SK-MEL-5 (cell line): ENCODE data around the gene WDR90. TPM values are rescaled to one million over a fixed set of nuclear protein-coding genes. Genes with fewer than 3 reads are reported as not detected.
"Not testable (repeated sequence)": the region's sequence is repeated elsewhere in the genome, so short reads cannot be mapped to it uniquely, and the experiment has no call there.

Experiments used
- DNase-seq: peaks from one replicate; pipeline ENCODE4 v3.0.0-alpha.2; 2016; ENCODE audit warnings: low read depth, low spot score
- in situ Hi-C: cut with HindIII; loops from 2 replicates; pipeline ENCODE4 v1.10.0; 2016; ENCODE audit warnings: low sequenced_read_pairs, high pct_unique_total_duplicates, low pct_unique_long_range_greater_than_20kb
- total RNA-seq: library from RNA; depleted of rRNA; stranded (reverse); fragments of >200 nt; shearing (Covaris generic); gene quantifications from 2 replicates; pipeline ENCODE4 v1.2.3, GENCODE V29; 2014

The WDR90 gene
- total RNA-seq, 1 experiment from 2014 or later, result 10.3 TPM

GRCh38 chr16:689175-689897, 40.2 kb downstream of the WDR90 start:
- DNase-seq, result no peak
- in situ Hi-C loops, result no loop called here

- in situ Hi-C loops, DNase-seq: not testable (repeated sequence)
Observed at GRCh38 chr16:691242-691641, 42.1 kb downstream of the WDR90 start.

- in situ Hi-C loops, result no loop called here
- DNase-seq, result no peak
Observed at GRCh38 chr16:692356-693108, 43.4 kb downstream of the WDR90 start.

GRCh38 chr16:693364-693763, 44.2 kb downstream of the WDR90 start:
- in situ Hi-C loops, result no loop called here
- no peak for DNase-seq

GRCh38 chr16:693766-694165, 44.6 kb downstream of the WDR90 start:
- DNase-seq, result no peak
- in situ Hi-C loops, result no loop called here

- in situ Hi-C loops, result no loop called here
- DNase-seq, result no peak
Observed at GRCh38 chr16:694187-694862, 45.2 kb downstream of the WDR90 start.

GRCh38 chr16:694863-695354, 45.7 kb downstream of the WDR90 start:
- DNase-seq, result no peak
- in situ Hi-C loops, result no loop called here

GRCh38 chr16:695355-696089, 46.4 kb downstream of the WDR90 start:
- no peak for DNase-seq
- in situ Hi-C loops, result no loop called here

- in situ Hi-C loops, result no loop called here
- no peak for DNase-seq
Observed at GRCh38 chr16:698911-699671, 49.9 kb downstream of the WDR90 start.

GRCh38 chr16:700684-701584, 51.8 kb downstream of the WDR90 start:
- DNase-seq, result no peak
- in situ Hi-C loops, result no loop called here

- no peak for DNase-seq
- in situ Hi-C loops, result no loop called here
Observed at GRCh38 chr16:702341-702740, 53.2 kb downstream of the WDR90 start.

- in situ Hi-C loops, result no loop called here
- DNase-seq, result no peak
Observed at GRCh38 chr16:703406-703805, 54.2 kb downstream of the WDR90 start.

- in situ Hi-C loops, result no loop called here
- no peak for DNase-seq
Observed at GRCh38 chr16:704047-704446, 54.9 kb downstream of the WDR90 start.

- in situ Hi-C loops, result no loop called here
- no peak for DNase-seq
Observed at GRCh38 chr16:704552-705380, 55.6 kb downstream of the WDR90 start.

- in situ Hi-C loops, result no loop called here
- DNase-seq, result peak; percentile 53
Observed at GRCh38 chr16:705431-706188, 56.4 kb downstream of the WDR90 start, which contains the start of gene FBXL16. Gene FBXL16 (minus strand): TSS chr16:705801. CDS start chr16:697405, 8,396 bp downstream.
